Measurements from ENCODE around the gene FAM20C. TPM values are rescaled to one million over a fixed set of nuclear protein-coding genes. Genes with fewer than 3 reads are reported as not detected.

The FAM20C gene
- polyA plus RNA-seq, 5 donors = 17.4 to 37.9 (median 22.2) TPM

DNA sequence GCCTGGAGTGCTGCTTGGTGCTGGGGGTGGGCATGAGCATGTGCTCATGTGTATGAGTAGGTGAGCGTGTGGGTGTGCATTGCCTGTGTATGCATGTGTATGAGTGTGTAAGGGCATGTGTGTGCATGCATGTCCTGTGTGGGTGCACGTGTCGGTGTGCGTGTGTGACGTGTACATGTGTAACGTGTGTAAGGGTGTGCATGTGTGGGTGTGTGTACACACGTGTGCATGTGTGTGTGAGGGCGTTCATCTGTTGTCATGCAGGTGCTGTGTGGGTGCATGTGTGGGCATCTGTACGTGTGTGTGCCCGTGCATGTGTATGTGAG, 30.3 kb downstream of the FAM20C start:
- DNase-seq = no peak

DNA sequence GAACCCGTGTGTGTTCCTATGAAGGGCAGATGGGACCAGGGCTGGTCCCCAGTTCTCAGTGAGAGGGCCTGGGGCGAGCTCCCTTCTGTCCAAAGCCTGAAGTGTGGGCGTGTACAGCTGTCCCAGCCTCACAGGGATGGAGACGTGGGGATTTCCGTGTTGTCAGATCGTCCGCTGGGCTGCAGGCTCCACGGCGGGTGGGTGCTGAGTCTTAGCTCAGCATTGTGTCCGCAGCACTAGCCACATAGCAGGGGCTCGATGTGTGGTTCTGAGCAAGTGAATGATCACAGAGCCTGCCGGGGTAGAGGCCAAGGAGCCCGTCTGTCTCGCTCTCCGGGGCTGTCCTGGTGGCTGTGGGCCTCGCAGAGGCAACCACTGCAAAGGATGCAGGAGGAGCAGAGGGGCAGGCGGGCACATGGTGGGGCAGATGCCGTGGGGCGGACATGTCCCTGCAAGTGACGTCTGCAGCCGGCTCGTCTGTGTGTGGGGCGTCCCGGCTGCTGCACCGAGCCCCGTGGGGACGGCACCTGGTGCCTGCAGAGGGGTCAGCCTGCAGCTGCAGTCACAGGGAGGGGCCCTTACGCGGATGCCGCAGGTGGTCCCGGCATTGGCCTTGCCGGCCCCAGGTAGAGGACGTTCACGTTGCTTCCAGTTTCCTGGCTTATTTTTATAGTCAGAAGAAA, 30.9 kb downstream of the FAM20C start:
- DNase-seq = no peak

- DNase-seq = no peak
These were observed 31.5 kb downstream of the FAM20C start for GRCh38 chr7:223861-224260.

GRCh38 chr7:226281-226895, 34.0 kb downstream of the FAM20C start:
- no peak for DNase-seq

- no peak for DNase-seq
These were observed 35.6 kb downstream of the FAM20C start for GRCh38 chr7:227926-228325.

GRCh38 chr7:228610-229009, 36.2 kb downstream of the FAM20C start:
- no peak for DNase-seq

- peak in 1 of 2 donors; percentile 16 for DNase-seq
These were observed 37.0 kb downstream of the FAM20C start for GRCh38 chr7:229184-229964.

DNA sequence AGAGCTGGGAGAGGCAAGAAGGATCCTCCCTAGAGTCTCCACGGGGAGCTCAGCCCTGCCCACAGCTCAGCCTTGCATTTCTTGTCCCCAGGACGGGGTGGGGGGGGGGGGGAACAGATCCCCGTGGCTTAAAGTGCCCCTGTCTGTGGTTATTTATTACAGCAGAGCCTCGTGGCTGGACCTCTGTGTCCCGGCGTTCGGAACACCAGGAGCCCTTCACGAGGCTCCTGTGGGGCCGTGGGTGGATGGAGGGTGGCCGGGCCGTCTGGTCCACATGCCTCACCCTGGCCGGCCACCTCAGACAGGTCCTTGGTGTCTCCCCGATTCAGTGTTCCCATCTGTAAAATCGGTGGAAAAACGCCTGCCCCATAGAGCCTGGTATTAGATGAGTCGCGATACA, 37.9 kb downstream of the FAM20C start:
- no peak for DNase-seq

DNA sequence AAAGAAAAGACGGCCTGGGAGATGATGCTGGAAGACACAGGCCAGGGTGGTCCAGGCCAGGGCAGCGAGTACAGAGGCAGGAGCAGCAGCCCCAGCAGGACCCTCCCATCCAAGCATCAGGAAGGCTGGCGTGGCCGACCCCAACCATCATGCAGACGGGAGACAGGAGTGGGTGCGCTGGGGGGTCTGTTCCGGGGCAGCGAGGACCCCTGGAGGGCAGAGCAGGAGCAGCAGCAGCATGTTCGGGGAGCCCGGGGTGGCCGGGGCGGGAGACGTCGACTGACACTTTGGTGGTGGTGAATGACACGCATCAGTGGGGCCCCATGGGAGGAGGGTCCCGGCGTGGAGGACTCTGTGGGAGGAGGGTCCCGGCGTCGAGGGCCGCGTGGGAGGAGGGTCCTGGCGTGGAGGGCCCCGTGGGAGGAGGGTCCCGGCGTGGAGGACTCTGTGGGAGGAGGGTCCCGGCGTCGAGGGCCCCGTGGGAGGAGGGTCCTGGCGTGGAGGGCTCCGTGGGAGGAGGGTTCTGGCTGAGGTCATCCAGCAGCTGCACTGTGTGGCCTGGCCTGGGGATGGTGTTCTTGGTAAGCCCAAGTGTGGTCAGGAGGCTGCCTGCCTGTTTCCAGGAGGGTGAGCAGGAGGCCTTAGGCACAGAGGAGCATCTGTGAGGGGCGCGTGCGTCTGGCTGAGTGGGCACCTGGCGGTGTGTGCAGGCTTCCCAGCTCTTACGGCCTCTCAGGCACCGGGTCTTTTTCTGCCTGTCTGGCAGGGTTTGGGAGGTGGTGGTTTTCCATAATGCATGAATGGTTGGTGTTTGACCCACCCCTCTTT, 38.9 kb downstream of the FAM20C start:
- DNase-seq = no peak

DNA sequence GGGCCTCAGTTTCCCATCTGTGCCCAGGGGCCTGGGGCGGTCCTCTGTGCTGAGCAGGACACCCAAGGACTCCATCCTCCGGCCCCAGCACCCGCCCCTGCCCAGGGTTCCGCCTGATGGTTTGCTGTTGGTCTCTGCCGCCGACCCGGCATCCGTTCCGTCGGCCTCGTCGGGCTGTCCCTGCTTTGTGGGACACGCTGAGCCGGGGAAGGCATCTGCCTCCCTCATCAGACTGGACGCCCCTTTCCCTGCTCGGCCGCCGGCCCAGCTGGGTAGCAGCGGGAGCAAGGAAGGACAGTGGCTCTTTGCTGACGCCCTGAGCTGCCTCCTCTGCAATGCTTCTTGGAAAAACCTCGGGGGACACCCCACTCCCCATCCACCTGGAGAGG, 39.5 kb downstream of the FAM20C start:
- no peak for DNase-seq

DNA sequence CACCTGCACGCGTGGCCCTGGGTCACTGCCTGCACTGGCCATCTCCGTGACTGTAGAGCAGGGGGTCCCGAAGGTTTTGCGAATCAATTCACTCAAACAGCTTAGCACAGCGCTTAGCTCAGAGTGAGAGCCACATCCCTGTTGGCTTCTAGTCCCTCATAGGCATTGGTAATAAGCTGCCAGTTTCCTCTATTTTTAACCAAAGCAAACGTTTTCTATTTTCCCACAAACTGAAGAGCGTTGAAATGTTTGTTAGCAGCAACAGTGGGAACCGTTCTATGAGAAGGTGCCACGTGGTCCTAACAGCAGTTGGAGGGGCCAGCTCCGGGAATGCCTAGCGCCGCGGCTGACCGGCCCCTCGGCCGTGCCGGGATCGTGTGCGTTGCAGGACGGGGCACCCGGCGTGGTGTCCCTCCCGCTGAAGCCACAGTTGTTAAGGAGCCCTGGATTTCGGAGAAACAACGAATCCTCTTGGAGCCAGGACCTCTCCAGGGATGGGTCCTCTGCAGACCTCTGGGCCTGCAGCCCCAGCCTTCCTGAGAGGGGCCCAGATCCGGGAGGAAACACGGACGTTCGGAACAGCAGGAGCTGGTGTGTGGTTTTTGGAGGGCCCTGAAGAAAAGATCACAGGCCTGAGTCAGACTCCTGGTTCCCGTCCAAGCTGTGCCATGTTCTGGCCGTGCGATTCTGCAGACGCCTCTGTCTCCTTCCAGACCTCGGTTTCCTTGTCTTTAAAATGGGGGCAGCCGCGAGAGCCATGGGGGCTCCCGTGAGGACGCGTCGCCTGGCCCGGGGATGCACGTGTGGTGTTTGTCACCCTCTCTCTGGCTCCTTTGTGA, 40.3 kb downstream of the FAM20C start:
- DNase-seq = no peak

DNA sequence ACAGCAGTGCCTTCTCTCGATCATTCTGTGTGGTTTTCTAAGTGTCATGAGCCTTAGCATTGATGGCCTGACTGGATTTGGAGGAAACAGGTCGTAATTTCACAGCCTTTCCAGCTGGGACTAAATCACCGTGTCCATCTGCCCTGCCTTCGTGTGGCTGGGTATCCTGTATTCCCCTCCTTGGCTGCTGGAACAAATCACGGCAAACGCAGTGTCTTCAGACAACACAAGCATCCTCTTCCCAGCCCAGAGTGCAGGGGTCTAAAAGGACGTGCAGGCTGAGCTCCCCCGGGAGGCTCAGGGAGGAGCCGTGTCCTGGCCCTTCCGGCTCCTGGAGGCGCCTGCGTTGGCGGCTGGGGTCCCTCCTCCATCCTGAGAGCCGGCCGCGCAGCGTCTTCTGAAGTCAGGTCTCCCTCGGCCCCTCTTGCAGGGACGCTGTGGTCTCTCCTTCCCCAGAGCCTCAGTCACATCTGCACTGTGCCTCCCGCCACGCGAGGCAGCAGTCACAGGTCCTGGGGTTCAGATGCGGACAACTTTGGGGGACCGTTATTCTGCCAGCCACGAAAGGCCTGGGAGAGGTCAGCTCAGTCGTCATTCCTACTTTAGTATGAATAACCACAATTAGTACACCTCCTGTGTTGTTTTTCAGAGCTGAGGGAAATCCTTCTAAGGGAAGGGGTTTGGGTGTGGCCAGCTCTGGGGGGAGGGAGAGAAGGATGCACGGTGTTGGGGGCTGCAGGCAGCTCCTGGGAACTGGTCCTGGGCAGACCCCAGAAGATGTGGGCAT, 41.1 kb downstream of the FAM20C start:
- no peak for DNase-seq

DNA sequence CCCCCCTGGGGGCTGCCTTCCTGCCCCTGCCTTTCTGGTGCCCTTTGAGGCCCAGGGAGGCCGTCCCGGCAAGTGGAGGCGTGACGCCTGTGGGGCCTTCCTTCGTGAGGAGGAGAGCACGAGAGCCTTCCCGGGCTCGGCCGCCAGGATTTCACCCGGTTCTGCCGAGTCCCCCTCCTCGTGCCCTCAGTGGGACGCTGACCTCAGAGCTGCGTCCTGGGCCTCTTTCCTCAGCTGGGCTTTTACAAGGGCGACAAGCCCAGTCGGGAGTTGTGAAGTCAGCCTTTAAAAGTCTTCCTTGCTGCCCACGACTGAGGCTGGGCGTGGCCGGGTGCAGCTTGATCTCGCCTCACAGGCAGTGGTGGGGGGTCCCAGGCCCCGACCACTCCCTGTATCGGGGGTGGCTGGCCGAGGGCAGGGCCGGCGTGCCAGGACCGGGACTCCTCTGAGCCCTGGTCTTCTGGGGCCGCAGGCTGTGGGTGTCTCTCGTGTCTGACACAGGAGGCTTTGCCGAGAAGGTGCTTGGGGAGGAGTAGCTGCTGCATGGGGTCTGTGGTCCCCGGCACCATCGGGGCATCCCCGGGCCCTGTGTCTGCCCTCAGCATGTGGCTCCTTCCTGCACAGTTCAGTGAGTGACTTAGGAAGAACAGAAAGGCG, 41.8 kb downstream of the FAM20C start:
- no peak for DNase-seq

DNA sequence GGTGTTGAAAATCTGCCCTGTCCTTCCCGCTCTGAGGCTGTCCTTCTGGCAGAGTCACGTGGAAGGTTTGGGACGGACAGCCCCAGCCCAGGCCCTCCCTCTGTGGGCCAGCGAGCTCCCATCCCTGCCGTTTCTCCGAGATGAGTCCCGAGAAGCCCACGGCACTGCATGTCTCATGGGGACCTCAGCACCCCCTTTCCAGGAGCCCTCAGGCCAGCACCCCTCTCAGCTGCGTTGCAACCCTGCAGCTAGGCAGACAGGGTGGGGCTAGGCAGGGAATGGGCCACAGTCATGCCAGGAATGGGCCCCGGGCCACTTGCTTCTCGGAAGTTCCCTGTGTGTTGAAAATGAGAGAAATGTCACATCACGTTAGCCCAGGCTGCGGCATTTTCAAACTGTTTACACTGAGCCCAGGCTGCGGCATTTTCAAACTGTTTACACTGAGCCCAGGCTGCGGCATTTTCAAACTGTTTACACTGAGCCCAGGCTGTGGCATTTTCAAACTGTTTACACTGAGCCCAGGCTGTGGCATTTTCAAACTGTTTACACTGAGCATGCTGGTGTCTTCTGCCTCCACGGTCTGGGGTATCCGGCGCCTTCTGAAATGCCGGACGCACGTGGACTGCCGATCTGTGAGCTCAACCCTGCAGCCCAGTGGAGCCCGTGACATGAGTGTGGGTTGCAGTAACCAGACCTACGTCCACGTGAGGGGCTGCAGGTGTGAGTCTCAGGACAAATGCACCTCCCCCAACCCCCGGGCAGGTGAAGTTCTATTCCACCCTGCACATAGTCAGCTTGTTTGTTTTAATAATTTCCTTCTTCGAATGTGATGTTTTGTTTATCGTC, 42.6 kb downstream of the FAM20C start:
- peak in 1 of 2 donors; percentile 27 for DNase-seq

DNA sequence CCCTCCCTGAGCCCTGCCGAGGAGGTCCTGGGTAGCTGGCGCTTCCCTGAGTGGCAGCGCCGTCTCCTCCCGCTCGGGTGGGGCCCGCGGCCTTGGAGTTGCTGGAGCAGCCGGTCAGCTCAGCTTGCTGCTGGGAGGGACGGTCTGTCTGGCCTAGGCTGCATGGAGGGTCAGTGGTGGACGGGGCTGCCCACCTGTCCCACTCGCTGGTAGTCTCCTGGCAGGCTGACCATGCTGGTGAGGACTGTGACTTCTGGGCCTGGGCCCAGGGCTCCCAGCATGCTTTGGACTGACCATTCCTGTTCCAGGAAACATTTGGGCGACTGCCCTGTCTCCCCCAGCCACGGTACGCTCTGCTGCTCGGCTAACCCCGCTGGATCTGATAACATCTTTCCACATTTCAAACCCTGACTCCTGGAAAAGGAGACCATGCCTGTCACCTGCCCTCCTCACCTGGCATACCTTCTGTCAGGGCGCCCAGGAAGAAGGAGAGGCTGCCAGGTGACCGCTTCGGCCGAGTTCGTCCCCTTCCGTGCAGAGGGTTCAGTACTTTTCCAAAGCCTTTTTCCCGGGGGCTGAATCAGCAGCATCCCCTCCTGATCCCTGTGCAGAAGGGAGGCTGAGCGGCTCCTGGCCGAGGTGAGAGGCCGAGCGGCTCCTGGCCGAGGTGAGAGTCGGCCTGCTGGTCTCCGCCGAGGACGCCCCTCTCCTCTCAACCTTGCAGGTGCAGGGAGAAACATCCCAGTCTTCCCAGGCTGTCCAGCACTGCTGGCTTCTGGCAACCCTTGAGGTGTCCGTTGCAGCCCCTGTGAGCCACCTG, 43.4 kb downstream of the FAM20C start:
- DNase-seq = no peak

- no peak for DNase-seq
These were observed 44.6 kb downstream of the FAM20C start for GRCh38 chr7:236967-237366.

GRCh38 chr7:237385-237784, 45.0 kb downstream of the FAM20C start:
- DNase-seq = no peak

- no peak for DNase-seq
These were observed 47.8 kb downstream of the FAM20C start for GRCh38 chr7:240146-240676.
